ENCODE data around the gene SARS2. TPM values are rescaled to one million over a fixed set of nuclear protein-coding genes. Genes with fewer than 3 reads are reported as not detected.

Gene SARS2
- total RNA-seq, 1 experiment from 2014 or later = 74.7 TPM

DNA sequence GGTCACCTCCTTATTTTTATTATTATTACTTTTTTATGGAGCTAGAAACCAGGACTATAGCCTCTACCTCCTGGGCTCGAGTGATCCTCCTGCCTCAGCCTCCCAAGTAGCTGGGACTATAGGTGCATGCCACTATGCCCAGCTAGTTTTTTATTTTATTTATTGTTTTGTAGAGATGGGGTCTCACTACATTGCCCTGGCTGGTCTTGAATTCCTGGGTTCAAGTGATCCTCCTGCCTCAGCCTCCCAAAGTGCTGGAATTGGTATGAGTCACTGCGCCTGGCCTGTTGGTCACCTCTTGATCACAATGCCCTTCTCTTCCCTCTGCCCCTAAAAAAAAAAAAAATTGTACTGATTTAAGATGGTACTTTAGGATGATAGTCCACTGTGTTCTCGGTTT lies 20.6 kb upstream of the SARS2 start:
- Mint-ChIP-seq H3K9me3 (no peaks in the 10 kb centered on the region), H3K36me3 (no peaks in the 10 kb centered on the region), H3K4me3 (no peak overlapping the region), H3K4me1 (peaks cover 11% of the 10 kb centered on the region), H3K27me3 (ENCODE audit: low read depth) (peaks cover 6% of the 10 kb centered on the region), H3K27ac (no peak overlapping the region)
- DNase-seq (ENCODE audit: low spot score) (no peak), ATAC-seq (no peak)
- TF ChIP-seq TCF7 (CRISPR knock-in tag; IDR thresholded peaks at IDR 0.05; ENCODE audit: low read depth) (no peak), ZNF121 (CRISPR knock-in tag; IDR thresholded peaks at IDR 0.05) (0 out of 2 replicates have a peak, but pooled peaks have one; percentile 21)
- ChIA-PET POLR2A (no interaction called here), CTCF (interaction anchor here (0.9 to 2.5 kb wide), 3 partner anchors 11 to 21 kb away, joined by 3 to 11 read pairs (median 4); partner anchors contain the start of genes MRPS12 and SARS2)

DNA sequence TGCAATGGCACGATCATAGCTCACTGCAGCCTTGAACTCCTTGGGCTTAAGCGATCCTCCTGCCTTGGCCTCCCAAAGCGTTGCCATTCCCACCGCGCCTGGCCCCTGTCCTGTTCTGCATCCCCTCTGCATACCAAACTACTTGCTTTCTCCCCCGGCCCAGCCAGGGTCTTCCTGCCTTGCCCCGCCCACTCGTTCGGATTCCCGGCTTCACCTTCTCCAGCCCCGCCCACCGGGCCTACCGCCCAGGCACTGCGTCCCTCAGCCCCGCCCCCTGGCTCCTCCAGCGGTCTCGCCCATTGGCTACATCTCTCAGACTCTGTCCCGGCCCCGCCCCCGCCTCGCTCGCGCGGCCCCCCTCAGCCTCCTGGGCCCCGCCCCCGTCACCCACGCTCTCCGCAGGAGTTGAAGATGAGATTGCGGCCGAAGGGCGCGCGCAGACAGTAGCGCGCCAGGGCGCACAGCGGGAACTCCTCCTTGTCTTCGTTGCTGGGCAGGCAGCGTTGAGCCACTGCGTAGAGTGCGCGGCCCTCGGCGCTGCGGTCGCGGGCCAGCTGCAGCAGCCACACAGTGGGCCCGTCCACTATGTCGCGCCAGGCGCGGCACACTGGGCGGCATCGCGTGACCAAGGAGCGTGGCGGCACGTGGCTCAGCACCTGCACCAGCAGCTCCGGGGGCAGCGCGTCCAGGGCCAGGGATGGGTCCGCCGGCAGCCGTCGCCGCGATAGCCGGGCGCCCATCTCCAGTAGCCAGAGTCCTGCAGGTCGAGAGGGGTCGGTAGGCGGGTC lies 19.2 kb upstream of the SARS2 start:
- H3K27me3 Mint-ChIP-seq (ENCODE audit: low read depth) = peaks cover 6% of the 10 kb centered on the region
- peaks cover 11% of the 10 kb centered on the region for H3K4me1 Mint-ChIP-seq
- peak; percentile 92 for ATAC-seq
- H3K36me3 Mint-ChIP-seq = peaks cover under 1% of the 10 kb centered on the region; the same call in 1 of the 2 replicates
- peak overlapping the region; percentile 14 for H3K27ac Mint-ChIP-seq
- no peaks in the 10 kb centered on the region for H3K9me3 Mint-ChIP-seq
- ChIA-PET POLR2A (no interaction called here), CTCF (interaction anchor here (0.7 to 1.7 kb wide), 6 partner anchors 10 to 698 kb away, joined by 3 to 6 read pairs (median 4); partner anchors contain the start of genes MRPS12 and SARS2)
- H3K4me3 Mint-ChIP-seq = peak overlapping the region; percentile 74
- peak; percentile 100 for DNase-seq (ENCODE audit: low spot score)
- TF ChIP-seq, protein P1, sequence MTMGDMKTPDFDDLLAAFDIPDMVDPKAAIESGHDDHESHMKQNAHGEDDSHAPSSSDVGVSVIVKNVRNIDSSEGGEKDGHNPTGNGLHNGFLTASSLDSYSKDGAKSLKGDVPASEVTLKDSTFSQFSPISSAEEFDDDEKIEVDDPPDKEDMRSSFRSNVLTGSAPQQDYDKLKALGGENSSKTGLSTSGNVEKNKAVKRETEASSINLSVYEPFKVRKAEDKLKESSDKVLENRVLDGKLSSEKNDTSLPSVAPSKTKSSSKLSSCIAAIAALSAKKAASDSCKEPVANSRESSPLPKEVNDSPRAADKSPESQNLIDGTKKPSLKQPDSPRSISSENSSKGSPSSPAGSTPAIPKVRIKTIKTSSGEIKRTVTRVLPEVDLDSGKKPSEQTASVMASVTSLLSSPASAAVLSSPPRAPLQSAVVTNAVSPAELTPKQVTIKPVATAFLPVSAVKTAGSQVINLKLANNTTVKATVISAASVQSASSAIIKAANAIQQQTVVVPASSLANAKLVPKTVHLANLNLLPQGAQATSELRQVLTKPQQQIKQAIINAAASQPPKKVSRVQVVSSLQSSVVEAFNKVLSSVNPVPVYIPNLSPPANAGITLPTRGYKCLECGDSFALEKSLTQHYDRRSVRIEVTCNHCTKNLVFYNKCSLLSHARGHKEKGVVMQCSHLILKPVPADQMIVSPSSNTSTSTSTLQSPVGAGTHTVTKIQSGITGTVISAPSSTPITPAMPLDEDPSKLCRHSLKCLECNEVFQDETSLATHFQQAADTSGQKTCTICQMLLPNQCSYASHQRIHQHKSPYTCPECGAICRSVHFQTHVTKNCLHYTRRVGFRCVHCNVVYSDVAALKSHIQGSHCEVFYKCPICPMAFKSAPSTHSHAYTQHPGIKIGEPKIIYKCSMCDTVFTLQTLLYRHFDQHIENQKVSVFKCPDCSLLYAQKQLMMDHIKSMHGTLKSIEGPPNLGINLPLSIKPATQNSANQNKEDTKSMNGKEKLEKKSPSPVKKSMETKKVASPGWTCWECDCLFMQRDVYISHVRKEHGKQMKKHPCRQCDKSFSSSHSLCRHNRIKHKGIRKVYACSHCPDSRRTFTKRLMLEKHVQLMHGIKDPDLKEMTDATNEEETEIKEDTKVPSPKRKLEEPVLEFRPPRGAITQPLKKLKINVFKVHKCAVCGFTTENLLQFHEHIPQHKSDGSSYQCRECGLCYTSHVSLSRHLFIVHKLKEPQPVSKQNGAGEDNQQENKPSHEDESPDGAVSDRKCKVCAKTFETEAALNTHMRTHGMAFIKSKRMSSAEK (CRISPR knock-in tag; IDR thresholded peaks at IDR 0.05; ENCODE audit: borderline replicate concordance) = no peak
- TF ChIP-seq FOXK1 (CRISPR knock-in tag; IDR thresholded peaks at IDR 0.05) (peak; percentile 42), NFATC4 (CRISPR knock-in tag; IDR thresholded peaks at IDR 0.05) (no peak), GABPB1 (CRISPR knock-in tag; IDR thresholded peaks at IDR 0.05) (no peak), TCF7 (CRISPR knock-in tag; IDR thresholded peaks at IDR 0.05; ENCODE audit: low read depth) (peak; percentile 74; the same call in 1 of the 2 replicates), SMAD3 (CRISPR knock-in tag; IDR thresholded peaks at IDR 0.05; ENCODE audit: borderline replicate concordance) (peak; percentile 88; the same call in 1 of the 2 replicates), ELF4 (CRISPR knock-in tag; IDR thresholded peaks at IDR 0.05; ENCODE audit: low read depth) (no peak), TEAD4 (CRISPR knock-in tag; IDR thresholded peaks at IDR 0.05) (no peak; the same call in 1 of the 2 replicates), MYBL2 (CRISPR knock-in tag; IDR thresholded peaks at IDR 0.05) (peak; percentile 86), TP53 (CRISPR knock-in tag; IDR thresholded peaks at IDR 0.05) (0 out of 2 replicates have a peak, but pooled peaks have one; percentile 79), SMAD4 (CRISPR knock-in tag; IDR thresholded peaks at IDR 0.05) (no peak)
- TF ChIP-seq, protein P2, sequence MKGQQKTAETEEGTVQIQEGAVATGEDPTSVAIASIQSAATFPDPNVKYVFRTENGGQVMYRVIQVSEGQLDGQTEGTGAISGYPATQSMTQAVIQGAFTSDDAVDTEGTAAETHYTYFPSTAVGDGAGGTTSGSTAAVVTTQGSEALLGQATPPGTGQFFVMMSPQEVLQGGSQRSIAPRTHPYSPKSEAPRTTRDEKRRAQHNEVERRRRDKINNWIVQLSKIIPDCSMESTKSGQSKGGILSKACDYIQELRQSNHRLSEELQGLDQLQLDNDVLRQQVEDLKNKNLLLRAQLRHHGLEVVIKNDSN (CRISPR knock-in tag; IDR thresholded peaks at IDR 0.05) = peak; percentile 71
- TF ChIP-seq, protein P3, sequence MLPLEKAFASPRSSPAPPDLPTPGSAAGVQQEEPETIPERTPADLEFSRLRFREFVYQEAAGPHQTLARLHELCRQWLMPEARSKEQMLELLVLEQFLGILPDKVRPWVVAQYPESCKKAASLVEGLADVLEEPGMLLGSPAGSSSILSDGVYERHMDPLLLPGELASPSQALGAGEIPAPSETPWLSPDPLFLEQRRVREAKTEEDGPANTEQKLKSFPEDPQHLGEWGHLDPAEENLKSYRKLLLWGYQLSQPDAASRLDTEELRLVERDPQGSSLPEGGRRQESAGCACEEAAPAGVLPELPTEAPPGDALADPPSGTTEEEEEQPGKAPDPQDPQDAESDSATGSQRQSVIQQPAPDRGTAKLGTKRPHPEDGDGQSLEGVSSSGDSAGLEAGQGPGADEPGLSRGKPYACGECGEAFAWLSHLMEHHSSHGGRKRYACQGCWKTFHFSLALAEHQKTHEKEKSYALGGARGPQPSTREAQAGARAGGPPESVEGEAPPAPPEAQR (CRISPR knock-in tag; IDR thresholded peaks at IDR 0.05) = no peak
- TF ChIP-seq, protein P4, sequence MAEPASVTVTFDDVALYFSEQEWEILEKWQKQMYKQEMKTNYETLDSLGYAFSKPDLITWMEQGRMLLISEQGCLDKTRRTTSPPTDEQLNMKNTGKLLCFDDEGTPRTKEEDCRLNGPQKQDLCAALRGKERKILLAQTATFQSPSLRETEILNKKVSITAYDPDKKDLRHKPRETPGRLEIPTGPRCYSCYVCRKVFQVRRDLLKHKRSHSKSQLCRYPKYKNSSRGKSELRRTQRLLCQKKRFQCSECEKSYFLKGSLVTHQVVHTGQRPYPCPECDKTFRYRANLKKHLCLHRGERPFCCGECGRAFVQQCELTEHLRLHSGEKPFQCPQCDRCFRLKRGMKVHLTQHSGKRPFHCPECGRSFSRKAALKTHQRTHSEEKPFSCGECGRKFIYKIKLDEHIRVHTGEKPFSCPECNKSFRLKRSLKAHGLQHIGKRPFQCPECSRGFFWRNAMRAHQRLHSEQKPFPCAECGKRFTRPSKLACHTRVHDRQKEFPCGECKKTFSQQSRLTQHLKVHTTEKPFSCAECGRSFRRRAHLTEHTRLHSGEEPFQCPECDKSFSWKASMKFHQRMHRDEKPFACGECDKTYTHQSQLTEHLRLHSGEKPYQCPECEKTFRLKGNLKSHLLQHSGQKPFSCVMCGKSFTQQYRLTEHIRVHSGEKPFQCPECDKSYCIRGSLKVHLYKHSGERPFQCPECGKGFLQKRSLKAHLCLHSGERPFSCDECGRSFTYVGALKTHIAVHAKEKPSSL (CRISPR knock-in tag; conservative IDR thresholded peaks at IDR 0.05) = no peak
- TF ChIP-seq, protein P5, sequence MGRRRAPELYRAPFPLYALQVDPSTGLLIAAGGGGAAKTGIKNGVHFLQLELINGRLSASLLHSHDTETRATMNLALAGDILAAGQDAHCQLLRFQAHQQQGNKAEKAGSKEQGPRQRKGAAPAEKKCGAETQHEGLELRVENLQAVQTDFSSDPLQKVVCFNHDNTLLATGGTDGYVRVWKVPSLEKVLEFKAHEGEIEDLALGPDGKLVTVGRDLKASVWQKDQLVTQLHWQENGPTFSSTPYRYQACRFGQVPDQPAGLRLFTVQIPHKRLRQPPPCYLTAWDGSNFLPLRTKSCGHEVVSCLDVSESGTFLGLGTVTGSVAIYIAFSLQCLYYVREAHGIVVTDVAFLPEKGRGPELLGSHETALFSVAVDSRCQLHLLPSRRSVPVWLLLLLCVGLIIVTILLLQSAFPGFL (CRISPR knock-in tag; IDR thresholded peaks at IDR 0.05; ENCODE audit: borderline replicate concordance) = no peak
- TF ChIP-seq, protein P6, sequence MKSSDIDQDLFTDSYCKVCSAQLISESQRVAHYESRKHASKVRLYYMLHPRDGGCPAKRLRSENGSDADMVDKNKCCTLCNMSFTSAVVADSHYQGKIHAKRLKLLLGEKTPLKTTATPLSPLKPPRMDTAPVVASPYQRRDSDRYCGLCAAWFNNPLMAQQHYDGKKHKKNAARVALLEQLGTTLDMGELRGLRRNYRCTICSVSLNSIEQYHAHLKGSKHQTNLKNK (CRISPR knock-in tag; IDR thresholded peaks at IDR 0.05) = no peak; the same call in 1 of the 2 replicates
- TF ChIP-seq, protein P7, sequence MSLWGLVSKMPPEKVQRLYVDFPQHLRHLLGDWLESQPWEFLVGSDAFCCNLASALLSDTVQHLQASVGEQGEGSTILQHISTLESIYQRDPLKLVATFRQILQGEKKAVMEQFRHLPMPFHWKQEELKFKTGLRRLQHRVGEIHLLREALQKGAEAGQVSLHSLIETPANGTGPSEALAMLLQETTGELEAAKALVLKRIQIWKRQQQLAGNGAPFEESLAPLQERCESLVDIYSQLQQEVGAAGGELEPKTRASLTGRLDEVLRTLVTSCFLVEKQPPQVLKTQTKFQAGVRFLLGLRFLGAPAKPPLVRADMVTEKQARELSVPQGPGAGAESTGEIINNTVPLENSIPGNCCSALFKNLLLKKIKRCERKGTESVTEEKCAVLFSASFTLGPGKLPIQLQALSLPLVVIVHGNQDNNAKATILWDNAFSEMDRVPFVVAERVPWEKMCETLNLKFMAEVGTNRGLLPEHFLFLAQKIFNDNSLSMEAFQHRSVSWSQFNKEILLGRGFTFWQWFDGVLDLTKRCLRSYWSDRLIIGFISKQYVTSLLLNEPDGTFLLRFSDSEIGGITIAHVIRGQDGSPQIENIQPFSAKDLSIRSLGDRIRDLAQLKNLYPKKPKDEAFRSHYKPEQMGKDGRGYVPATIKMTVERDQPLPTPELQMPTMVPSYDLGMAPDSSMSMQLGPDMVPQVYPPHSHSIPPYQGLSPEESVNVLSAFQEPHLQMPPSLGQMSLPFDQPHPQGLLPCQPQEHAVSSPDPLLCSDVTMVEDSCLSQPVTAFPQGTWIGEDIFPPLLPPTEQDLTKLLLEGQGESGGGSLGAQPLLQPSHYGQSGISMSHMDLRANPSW (CRISPR knock-in tag; conservative IDR thresholded peaks at IDR 0.05; ENCODE audit: low read depth) = no peak
- TF ChIP-seq, protein P8, sequence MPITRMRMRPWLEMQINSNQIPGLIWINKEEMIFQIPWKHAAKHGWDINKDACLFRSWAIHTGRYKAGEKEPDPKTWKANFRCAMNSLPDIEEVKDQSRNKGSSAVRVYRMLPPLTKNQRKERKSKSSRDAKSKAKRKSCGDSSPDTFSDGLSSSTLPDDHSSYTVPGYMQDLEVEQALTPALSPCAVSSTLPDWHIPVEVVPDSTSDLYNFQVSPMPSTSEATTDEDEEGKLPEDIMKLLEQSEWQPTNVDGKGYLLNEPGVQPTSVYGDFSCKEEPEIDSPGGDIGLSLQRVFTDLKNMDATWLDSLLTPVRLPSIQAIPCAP (CRISPR knock-in tag; IDR thresholded peaks at IDR 0.05) = peak; percentile 71

Data from WTC11 (cell line).